ENCODE measurements around the gene ART3. TPM values are rescaled to one million over a fixed set of nuclear protein-coding genes. Genes with fewer than 3 reads are reported as not detected.
"Not testable (repeated sequence)": the region's sequence is repeated elsewhere in the genome, so short reads cannot be mapped to it uniquely, and the experiment has no call there.

Gene ART3
- total RNA-seq, 1 experiment from 2014 or later, result not detected

DNA sequence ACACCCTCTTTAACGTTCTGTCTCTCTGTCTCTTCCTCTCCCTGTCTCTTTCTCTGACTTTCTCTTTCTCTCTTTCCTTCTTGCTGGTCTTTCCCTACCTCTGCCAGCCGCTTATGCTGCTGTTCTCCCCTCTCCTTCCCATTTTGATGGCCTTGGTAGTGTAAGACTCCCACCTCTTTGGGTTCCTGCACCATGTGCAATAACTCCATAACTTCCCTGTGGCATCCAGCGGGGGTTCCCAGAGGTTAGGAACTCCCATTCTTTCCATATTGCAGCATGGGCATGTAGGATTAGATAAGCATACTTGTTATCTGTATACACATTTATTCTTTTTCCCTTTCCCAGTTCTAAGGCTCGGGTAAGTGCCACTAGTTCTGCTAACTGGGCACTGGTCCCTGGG, 29.8 kb upstream of the ART3 start:
- CTCF ChIA-PET; H3K27ac ChIP-seq (ENCODE audit: low read depth, low read length, poor library complexity, severe bottlenecking); POLR2A ChIA-PET (ENCODE audit: low non-redundant PET); H3K9me3 ChIP-seq (ENCODE audit: low read depth, low read length, poor library complexity, severe bottlenecking); H3K36me3 ChIP-seq (ENCODE audit: insufficient read depth, low read length, poor library complexity, severe bottlenecking); DNase-seq (ENCODE audit: low spot score); H3K4me1 ChIP-seq (ENCODE audit: insufficient read depth, low read length, poor library complexity, severe bottlenecking); BruUV-seq (replicated peaks); intact Hi-C loops (cut with micrococcal nuclease; ENCODE audit: unreplicated experiment); H3K27me3 ChIP-seq (replicated peaks; ENCODE audit: insufficient read depth, low read depth, low read length, poor library complexity); H3K4me3 ChIP-seq (ENCODE audit: low read depth, low read length, poor library complexity, severe bottlenecking): not testable (repeated sequence)

GRCh38 chr4:76049860-76050416, 24.6 kb upstream of the ART3 start:
- H3K4me3 ChIP-seq (ENCODE audit: low read depth, low read length, poor library complexity, severe bottlenecking); H3K27ac ChIP-seq (ENCODE audit: low read depth, low read length, poor library complexity, severe bottlenecking); BruUV-seq (replicated peaks); DNase-seq (ENCODE audit: low spot score); CTCF ChIA-PET; H3K27me3 ChIP-seq (replicated peaks; ENCODE audit: insufficient read depth, low read depth, low read length, poor library complexity); H3K4me1 ChIP-seq (ENCODE audit: insufficient read depth, low read length, poor library complexity, severe bottlenecking); H3K36me3 ChIP-seq (ENCODE audit: insufficient read depth, low read length, poor library complexity, severe bottlenecking); intact Hi-C loops (cut with micrococcal nuclease; ENCODE audit: unreplicated experiment); H3K9me3 ChIP-seq (ENCODE audit: low read depth, low read length, poor library complexity, severe bottlenecking); POLR2A ChIA-PET (ENCODE audit: low non-redundant PET): not testable (repeated sequence)

GRCh38 chr4:76050560-76051050, 23.9 kb upstream of the ART3 start:
- H3K27ac ChIP-seq (ENCODE audit: low read depth, low read length, poor library complexity, severe bottlenecking); H3K9me3 ChIP-seq (ENCODE audit: low read depth, low read length, poor library complexity, severe bottlenecking); H3K4me1 ChIP-seq (ENCODE audit: insufficient read depth, low read length, poor library complexity, severe bottlenecking); BruUV-seq (replicated peaks); intact Hi-C loops (cut with micrococcal nuclease; ENCODE audit: unreplicated experiment); H3K27me3 ChIP-seq (replicated peaks; ENCODE audit: insufficient read depth, low read depth, low read length, poor library complexity); H3K36me3 ChIP-seq (ENCODE audit: insufficient read depth, low read length, poor library complexity, severe bottlenecking); DNase-seq (ENCODE audit: low spot score); POLR2A ChIA-PET (ENCODE audit: low non-redundant PET); H3K4me3 ChIP-seq (ENCODE audit: low read depth, low read length, poor library complexity, severe bottlenecking); CTCF ChIA-PET: not testable (repeated sequence)

DNA sequence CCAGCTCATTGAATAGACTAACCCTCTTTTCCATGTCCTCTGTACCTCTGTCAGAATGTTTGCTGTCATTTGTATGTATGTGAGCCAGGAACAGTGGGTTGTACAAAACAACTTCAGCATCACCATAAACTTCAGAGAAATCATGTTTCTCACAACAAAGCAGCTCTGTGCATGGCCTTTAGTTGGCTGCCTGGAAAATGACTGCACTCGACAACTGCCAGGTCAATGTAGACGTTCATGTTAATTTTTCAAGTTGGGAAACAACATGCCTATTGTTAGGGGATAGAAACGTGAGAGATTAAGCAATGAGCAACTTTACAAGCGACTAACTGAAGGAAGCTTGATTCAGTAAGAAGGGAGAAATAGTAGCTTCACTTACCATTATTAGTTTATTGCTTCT, 20.8 kb upstream of the ART3 start:
- H3K4me1 ChIP-seq (ENCODE audit: insufficient read depth, low read length, poor library complexity, severe bottlenecking), result no peaks in the 10 kb centered on the region
- DNase-seq (ENCODE audit: low spot score), result no peak
- H3K36me3 ChIP-seq (ENCODE audit: insufficient read depth, low read length, poor library complexity, severe bottlenecking), result no peaks in the 10 kb centered on the region
- H3K4me3 ChIP-seq (ENCODE audit: low read depth, low read length, poor library complexity, severe bottlenecking), result no peak overlapping the region
- H3K9me3 ChIP-seq (ENCODE audit: low read depth, low read length, poor library complexity, severe bottlenecking), result no peaks in the 10 kb centered on the region
- ChIA-PET POLR2A (ENCODE audit: low non-redundant PET) (no interaction called here), CTCF (no interaction called here)
- no peaks in the 10 kb centered on the region for H3K27me3 ChIP-seq (replicated peaks; ENCODE audit: insufficient read depth, low read depth, low read length, poor library complexity)
- BruUV-seq (replicated peaks), result no TSS peak
- H3K27ac ChIP-seq (ENCODE audit: low read depth, low read length, poor library complexity, severe bottlenecking), result no peak overlapping the region
- TF ChIP-seq, protein P1, sequence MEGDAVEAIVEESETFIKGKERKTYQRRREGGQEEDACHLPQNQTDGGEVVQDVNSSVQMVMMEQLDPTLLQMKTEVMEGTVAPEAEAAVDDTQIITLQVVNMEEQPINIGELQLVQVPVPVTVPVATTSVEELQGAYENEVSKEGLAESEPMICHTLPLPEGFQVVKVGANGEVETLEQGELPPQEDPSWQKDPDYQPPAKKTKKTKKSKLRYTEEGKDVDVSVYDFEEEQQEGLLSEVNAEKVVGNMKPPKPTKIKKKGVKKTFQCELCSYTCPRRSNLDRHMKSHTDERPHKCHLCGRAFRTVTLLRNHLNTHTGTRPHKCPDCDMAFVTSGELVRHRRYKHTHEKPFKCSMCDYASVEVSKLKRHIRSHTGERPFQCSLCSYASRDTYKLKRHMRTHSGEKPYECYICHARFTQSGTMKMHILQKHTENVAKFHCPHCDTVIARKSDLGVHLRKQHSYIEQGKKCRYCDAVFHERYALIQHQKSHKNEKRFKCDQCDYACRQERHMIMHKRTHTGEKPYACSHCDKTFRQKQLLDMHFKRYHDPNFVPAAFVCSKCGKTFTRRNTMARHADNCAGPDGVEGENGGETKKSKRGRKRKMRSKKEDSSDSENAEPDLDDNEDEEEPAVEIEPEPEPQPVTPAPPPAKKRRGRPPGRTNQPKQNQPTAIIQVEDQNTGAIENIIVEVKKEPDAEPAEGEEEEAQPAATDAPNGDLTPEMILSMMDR (conservative IDR thresholded peaks at IDR 0.05; ENCODE audit: low read depth, low read length), result no peak
- intact Hi-C loops (cut with micrococcal nuclease; ENCODE audit: unreplicated experiment), result no loop called here

DNA sequence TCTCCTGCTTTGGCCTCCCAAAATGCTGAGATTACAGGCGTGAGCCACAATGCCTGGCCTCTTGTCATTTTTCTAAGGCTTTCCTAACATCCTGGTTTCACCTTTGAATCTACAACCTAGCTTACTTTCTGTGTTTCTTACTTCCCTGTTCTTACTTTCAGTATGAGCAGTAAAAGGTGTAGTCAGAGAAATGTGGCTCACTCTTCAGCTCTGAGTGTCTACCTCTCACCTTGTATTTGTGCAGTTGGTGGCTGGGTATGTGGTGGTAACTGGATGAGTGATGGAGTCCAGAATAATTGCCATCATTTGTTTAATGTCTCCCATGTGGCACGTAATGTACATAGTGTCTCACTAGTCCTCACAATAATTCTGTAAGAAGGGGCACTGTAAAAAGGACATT, 19.5 kb upstream of the ART3 start:
- ChIA-PET CTCF (no interaction called here), POLR2A (ENCODE audit: low non-redundant PET) (no interaction called here)
- DNase-seq (ENCODE audit: low spot score), result no peak
- Histone ChIP-seq H3K4me1 (ENCODE audit: insufficient read depth, low read length, poor library complexity, severe bottlenecking) (no peaks in the 10 kb centered on the region), H3K9me3 (ENCODE audit: low read depth, low read length, poor library complexity, severe bottlenecking) (no peaks in the 10 kb centered on the region), H3K36me3 (ENCODE audit: insufficient read depth, low read length, poor library complexity, severe bottlenecking) (no peaks in the 10 kb centered on the region), H3K27me3 (replicated peaks; ENCODE audit: insufficient read depth, low read depth, low read length, poor library complexity) (no peaks in the 10 kb centered on the region), H3K27ac (ENCODE audit: low read depth, low read length, poor library complexity, severe bottlenecking) (no peak overlapping the region), H3K4me3 (ENCODE audit: low read depth, low read length, poor library complexity, severe bottlenecking) (no peak overlapping the region)
- intact Hi-C loops (cut with micrococcal nuclease; ENCODE audit: unreplicated experiment), result no loop called here
- no peak for TF ChIP-seq EZH2 (IDR thresholded peaks at IDR 0.05; ENCODE audit: borderline replicate concordance, low read depth, low read length, poor library complexity, severe bottlenecking)
- TF ChIP-seq, protein P1 (conservative IDR thresholded peaks at IDR 0.05; ENCODE audit: low read depth, low read length), result no peak
- BruUV-seq (replicated peaks), result no TSS peak
